Measurements from ENCODE around the gene AKAP7. TPM values are rescaled to one million over a fixed set of nuclear protein-coding genes. Genes with fewer than 3 reads are reported as not detected.

Gene AKAP7
- total RNA-seq, 4 donors from 2014 or later: 6.2 to 18.7 (median 8.4) TPM

- H3K9me3 ChIP-seq: no peaks in the 10 kb centered on the region
- TF ChIP-seq POLR2A (IDR thresholded peaks at IDR 0.05; ENCODE audit: low read depth): no peak
- no peak for TF ChIP-seq POLR2AphosphoS5 (IDR thresholded peaks at IDR 0.05)
- no peak for TF ChIP-seq CTCF (IDR thresholded peaks at IDR 0.05)
- no peak for TF ChIP-seq EP300 (IDR thresholded peaks at IDR 0.05)
- no peaks in the 10 kb centered on the region for H3K4me1 ChIP-seq
- intact Hi-C loops (cut with DNase I): no loop called here
- peaks cover 0 to 25% (median 12%) of the 10 kb centered on the region in 4 donors for H3K36me3 ChIP-seq
- no peaks in the 10 kb centered on the region for H3K27me3 ChIP-seq
- H3K27ac ChIP-seq (replicated peaks in 1 of 4): no peak overlapping the region
- H3K4me3 ChIP-seq: no peak overlapping the region
- 100% methylated on average over 3 of the region's 3 CpGs for WGBS
- DNase-seq (ENCODE audit: extremely low spot score): no peak
These were observed 8.1 kb downstream of the AKAP7 start for GRCh38 chr6:131143319-131143718.

- TF ChIP-seq POLR2A (IDR thresholded peaks at IDR 0.05; ENCODE audit: low read depth) (no peak), EP300 (IDR thresholded peaks at IDR 0.05) (no peak), POLR2AphosphoS5 (IDR thresholded peaks at IDR 0.05) (no peak), CTCF (IDR thresholded peaks at IDR 0.05) (no peak)
These were observed 11.6 kb downstream of the AKAP7 start for GRCh38 chr6:131146865-131147264.

GRCh38 chr6:131156411-131156810, 21.1 kb downstream of the AKAP7 start:
- Histone ChIP-seq H3K27me3 (no peaks in the 10 kb centered on the region), H3K4me1 (peaks cover 0 to 4% (median 0%) of the 10 kb centered on the region in 4 donors), H3K4me3 (no peak overlapping the region), H3K36me3 (no peaks in the 10 kb centered on the region), H3K27ac (replicated peaks in 1 of 4) (no peak overlapping the region), H3K9me3 (no peaks in the 10 kb centered on the region)
- TF ChIP-seq CTCF (IDR thresholded peaks at IDR 0.05) (no peak), POLR2A (IDR thresholded peaks at IDR 0.05; ENCODE audit: low read depth) (no peak), POLR2AphosphoS5 (IDR thresholded peaks at IDR 0.05) (no peak), EP300 (IDR thresholded peaks at IDR 0.05) (no peak)
- intact Hi-C loops (cut with DNase I): no loop called here
- DNase-seq (ENCODE audit: extremely low spot score): no peak
- 94% methylated on average over 2 of the region's 2 CpGs for WGBS

More at GRCh38 chr6:131146865-131147264, 11.6 kb downstream of the AKAP7 start:
- DNase-seq (ENCODE audit: extremely low spot score): no peak
- Histone ChIP-seq H3K4me1 (no peaks in the 10 kb centered on the region), H3K27me3 (no peaks in the 10 kb centered on the region), H3K9me3 (no peaks in the 10 kb centered on the region), H3K36me3 (peaks cover 0 to 25% (median 12%) of the 10 kb centered on the region in 4 donors), H3K4me3 (no peak overlapping the region), H3K27ac (replicated peaks in 1 of 4) (no peak overlapping the region)
- intact Hi-C loops (cut with DNase I): no loop called here
- 82% methylated on average over 2 of the region's 2 CpGs for WGBS

- H3K4me1 ChIP-seq: peaks cover 0 to 4% (median 0%) of the 10 kb centered on the region in 4 donors
- TF ChIP-seq POLR2A (IDR thresholded peaks at IDR 0.05; ENCODE audit: low read depth): no peak
- no peak for TF ChIP-seq EP300 (IDR thresholded peaks at IDR 0.05)
- TF ChIP-seq CTCF (IDR thresholded peaks at IDR 0.05): no peak
- no peak for TF ChIP-seq POLR2AphosphoS5 (IDR thresholded peaks at IDR 0.05)
- no peak overlapping the region for H3K4me3 ChIP-seq
- DNase-seq (ENCODE audit: extremely low spot score): no peak
- H3K36me3 ChIP-seq: peaks cover 0 to 6% (median 0%) of the 10 kb centered on the region in 4 donors
- no peak overlapping the region for H3K27ac ChIP-seq (replicated peaks in 1 of 4)
- WGBS: 75% methylated on average over 2 of the region's 2 CpGs
- H3K27me3 ChIP-seq: no peaks in the 10 kb centered on the region
- H3K9me3 ChIP-seq: no peaks in the 10 kb centered on the region
- intact Hi-C loops (cut with DNase I): no loop called here
These were observed 24.3 kb downstream of the AKAP7 start for GRCh38 chr6:131159578-131159977.

- Histone ChIP-seq H3K27me3 (no peaks in the 10 kb centered on the region), H3K4me1 (peaks cover 0 to 4% (median 0%) of the 10 kb centered on the region in 4 donors), H3K4me3 (no peak overlapping the region), H3K27ac (replicated peaks in 1 of 4) (no peak overlapping the region), H3K9me3 (no peaks in the 10 kb centered on the region), H3K36me3 (peaks cover 0 to 7% (median 2%) of the 10 kb centered on the region in 4 donors)
- intact Hi-C loops (cut with DNase I): no loop called here
- TF ChIP-seq POLR2A (IDR thresholded peaks at IDR 0.05; ENCODE audit: low read depth): no peak
- TF ChIP-seq CTCF (IDR thresholded peaks at IDR 0.05): no peak
- TF ChIP-seq POLR2AphosphoS5 (IDR thresholded peaks at IDR 0.05): no peak
- TF ChIP-seq EP300 (IDR thresholded peaks at IDR 0.05): no peak
- no peak for DNase-seq (ENCODE audit: extremely low spot score)
- 5% methylated on average over 1 of the region's 1 CpG for WGBS
These were observed 25.0 kb downstream of the AKAP7 start for GRCh38 chr6:131160254-131160758.
